Stimulated activated CD8-positive, alpha-beta memory T cell treated with anti-CD3 and anti-CD28 coated beads, Interleukin-12 subunit alpha, Interleukin-12 subunit beta, amount 100 ng/mL, for 1 hour (primary cell): ENCODE measurements around the gene CDC40.

Source experiments
- DNase-seq: peaks from one replicate; pipeline ENCODE4 v3.0.0-alpha.2; 2020; ENCODE audit warnings: low read depth

The CDC40 gene

GRCh38 chr6:110180228-110181008, at the start of gene CDC40:
CDC40 (plus strand) TSS chr6:110180427; CDS start chr6:110180445, 18 bp downstream.
- peak; percentile 38 for DNase-seq

GRCh38 chr6:110137924-110138887, 42.0 kb upstream of the CDC40 start:
- no peak for DNase-seq

- DNase-seq, result no peak
Observed at GRCh38 chr6:110139052-110139451, 41.2 kb upstream of the CDC40 start.

DNA sequence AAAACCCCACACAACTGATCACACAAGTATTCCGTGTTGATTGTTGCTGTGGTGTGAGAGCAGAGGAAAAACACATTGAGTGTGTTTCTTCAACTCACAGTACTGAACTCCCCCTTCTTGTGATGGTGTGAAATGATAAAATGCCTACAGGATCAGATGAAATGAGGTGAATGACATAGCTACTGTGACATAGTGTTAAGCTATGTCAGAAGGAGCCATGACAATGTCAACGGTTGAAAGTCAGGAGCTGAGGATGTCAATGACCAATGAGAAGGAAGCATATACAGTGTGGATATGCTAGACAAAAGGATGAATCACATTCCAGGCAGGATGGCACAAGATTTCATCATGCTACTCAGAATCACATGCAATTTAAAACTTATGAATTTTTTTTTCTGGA, 39.6 kb upstream of the CDC40 start:
- no peak for DNase-seq

GRCh38 chr6:110147870-110148269, 32.4 kb upstream of the CDC40 start:
- DNase-seq, result no peak

- DNase-seq, result no peak
Observed at GRCh38 chr6:110158479-110158878, 21.7 kb upstream of the CDC40 start.

GRCh38 chr6:110170081-110170480, 10.1 kb upstream of the CDC40 start:
- no peak for DNase-seq

DNA sequence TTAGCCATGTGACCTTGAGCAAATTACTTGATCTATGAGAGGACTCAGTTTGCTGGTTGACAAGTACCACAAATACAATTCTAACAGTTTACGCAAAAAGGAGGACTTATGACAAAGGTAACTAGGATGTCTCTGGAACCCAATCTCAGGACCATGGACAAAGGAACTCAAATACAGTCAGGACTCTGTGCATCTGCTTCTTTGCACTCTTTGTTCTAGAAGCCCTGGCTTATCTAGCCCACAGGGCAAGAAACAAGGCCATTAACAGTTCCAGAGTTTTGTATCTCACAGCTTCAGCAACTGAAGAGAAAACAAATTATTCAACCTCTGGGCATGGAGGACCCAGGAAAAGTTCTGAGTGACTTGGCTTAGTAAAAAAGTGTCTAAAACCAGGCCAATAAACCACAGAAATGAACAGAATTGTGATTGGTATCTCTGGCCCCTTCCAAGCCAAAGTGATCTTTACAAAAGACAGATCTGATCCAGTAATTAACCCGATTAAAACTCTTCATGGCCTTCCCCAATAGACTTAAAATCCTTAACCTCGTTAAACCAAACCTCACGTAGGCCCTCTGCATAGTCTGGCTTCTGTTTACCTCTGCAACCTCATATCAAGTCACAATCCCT, 6.6 kb upstream of the CDC40 start:
- no peak for DNase-seq

DNA sequence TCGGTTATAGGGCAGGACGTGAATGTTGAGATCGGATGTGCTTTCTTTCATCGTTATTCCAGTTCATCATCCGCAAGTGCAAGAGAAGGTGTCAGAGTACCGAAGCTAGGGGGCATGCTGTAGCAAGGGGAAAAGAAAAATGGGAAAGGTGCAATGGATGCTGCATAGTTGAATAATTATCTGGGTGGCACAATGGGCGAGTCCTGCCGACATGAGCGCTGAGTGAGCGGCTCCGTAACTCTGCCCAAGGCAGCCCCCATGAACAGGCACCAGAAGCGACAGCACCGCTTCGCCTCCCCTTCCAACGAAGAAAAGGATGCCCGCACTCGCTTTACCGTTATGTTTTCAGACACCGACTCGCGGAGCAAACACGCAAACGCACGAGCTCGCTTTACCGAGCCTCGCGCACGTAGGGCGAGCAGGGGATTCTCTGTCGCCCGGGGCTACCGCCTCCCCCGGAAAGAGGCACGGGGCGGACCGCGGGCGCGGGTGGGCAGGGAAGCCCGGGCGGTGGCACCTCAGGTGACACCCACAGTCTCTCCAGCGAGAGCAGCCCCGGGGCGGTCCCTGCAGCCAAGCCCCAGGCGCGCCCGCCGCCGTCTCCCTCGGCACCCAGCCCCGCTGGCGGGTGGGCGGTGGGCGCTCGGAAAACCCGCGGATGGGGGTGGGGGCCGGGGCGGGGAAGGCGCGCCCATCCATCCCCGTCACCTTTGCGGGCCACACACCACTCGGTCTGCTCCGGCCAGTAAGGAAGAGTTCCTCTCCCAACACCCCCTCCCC, 1.4 kb upstream of the CDC40 start:
- peak; percentile 35 for DNase-seq

GRCh38 chr6:110179406-110180227, 610 bp upstream of the CDC40 start, which contains the start of gene WASF1:
WASF1 (minus strand) TSS chr6:110179670; CDS start chr6:110127601, 52,069 bp downstream.
- peak; percentile 80 for DNase-seq

- DNase-seq, result no peak
Observed at GRCh38 chr6:110181131-110182030, 1.2 kb downstream of the CDC40 start.

- DNase-seq, result no peak
Observed at GRCh38 chr6:110183292-110183885, 3.2 kb downstream of the CDC40 start.

DNA sequence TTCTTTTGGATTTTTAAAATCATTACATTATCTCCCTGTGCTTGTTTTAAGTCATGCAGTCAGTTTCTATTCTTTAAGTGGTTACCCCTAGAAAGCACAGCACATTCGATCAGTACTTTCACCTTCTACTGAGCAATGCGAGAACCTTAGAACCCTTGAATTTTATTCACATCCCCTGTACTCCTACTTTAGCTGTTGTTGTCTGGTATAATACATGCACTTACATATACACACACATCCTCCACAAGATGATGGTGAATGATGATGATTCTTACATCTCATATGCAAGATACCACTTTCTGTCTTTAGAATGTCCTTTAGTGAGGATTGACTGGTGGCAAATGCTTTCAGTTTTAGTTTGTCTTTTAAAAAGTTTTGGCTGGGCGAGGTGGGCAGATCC, 5.7 kb downstream of the CDC40 start:
- no peak for DNase-seq

DNA sequence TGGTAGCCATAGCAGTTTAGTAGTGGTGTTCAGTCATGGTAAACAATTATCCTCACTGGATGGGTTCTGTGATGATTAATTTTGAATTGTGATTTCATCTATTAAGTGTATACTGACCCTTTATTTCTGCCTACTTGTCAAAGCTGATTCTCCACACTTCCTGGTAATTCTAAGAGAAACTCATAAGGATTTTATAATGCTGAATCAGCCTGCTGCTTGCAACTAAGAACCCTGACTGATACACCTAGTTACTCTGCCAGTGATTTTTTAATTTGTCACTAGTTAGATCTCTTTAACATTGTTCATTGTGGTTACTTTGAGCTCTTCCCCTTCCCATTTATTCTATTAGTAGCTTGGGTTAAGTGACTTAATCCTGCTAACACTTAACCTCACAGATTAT, 8.6 kb downstream of the CDC40 start:
- DNase-seq, result no peak

DNA sequence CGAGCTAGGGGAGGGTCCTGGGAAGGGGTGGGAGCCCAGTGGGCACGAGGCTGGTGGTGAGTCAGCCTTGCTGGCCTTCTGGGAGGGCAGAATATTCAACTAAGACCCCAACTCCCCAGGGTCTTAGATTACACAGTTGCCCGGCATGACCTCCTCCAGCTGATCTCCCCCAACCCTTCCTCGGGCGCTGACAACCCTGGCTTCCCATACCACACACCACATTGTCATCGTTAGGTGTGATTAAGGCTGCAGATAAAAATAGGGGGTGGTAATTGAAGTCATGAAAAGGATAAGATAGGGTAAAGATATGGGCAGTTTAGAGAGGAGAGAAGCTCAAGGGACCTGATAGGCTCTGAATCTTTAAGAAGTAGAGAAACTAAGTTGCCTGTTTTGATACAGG, 10.5 kb downstream of the CDC40 start:
- DNase-seq, result no peak

- DNase-seq, result no peak
Observed at GRCh38 chr6:110191477-110191876, 11.2 kb downstream of the CDC40 start.

DNA sequence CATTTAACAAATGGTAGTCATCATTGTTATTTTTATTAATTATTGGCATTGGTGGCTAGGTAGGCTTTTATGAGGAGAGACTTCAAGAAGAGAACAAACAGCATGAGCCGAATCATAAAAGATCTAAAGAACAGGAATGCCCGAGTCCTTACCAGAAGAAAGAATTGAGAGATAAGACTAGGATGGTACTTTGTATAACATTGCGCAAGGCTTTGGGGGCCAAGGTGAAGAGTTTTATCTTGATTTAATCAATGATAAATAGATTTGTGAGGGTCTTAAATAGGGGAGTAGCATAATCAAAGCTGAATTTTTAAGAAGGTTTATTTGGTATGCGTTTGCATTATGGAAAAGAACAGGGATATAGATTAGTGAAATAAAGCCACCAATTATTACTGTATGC, 15.4 kb downstream of the CDC40 start:
- DNase-seq, result no peak

GRCh38 chr6:110196874-110197273, 16.6 kb downstream of the CDC40 start:
- DNase-seq, result no peak

- no peak for DNase-seq
Observed at GRCh38 chr6:110198561-110198960, 18.3 kb downstream of the CDC40 start.
